HCT116 (cell line): Measurements from ENCODE around the gene MIS18BP1. TPM values are rescaled to one million over a fixed set of nuclear protein-coding genes. Genes with fewer than 3 reads are reported as not detected.

Experiments
- ATAC-seq: fragments of 200-7000 bp; cut with Tn5 transposase; 2 replicates; pipeline ENCODE4 v1.9.1; 2020; ENCODE audit warnings: mild to moderate bottlenecking, moderate library complexity
- BruUV-seq: library from RNA; stranded (reverse); fragments of 400-500 nt; replicated peaks from 2 replicates; lab custom pipeline; 2021; lab: Mats Ljungman, UMichigan
- CTCF ChIA-PET: fragments of 300-600 bp; sonication (Branson Sonifier 250); formaldehyde crosslinking; loops from one replicate; lab custom pipeline; 2021; ENCODE audit warnings: antibody characterized with exemption; lab: Charles Lee
- POLR2A ChIA-PET: fragments of 300-600, 350-600 bp; sonication (Branson Sonifier 250); formaldehyde crosslinking; loops from one replicate; lab custom pipeline; 2021; ENCODE audit warnings: antibody characterized with exemption; lab: Charles Lee
- RAD21 ChIA-PET, 2 experiments: fragments of 300-600 bp; sonication (Branson Sonifier 250); formaldehyde crosslinking; loops; one replicate each; lab custom pipeline; 2023; ENCODE audit warnings: low total read pairs in 2 of 2; ENCODE audit not compliant: uncharacterized antibody in 2 of 2, unreplicated experiment in 2 of 2, low non-redundant PET in 1 of 2; lab: Charles Lee
- DNase-seq: peaks from one replicate; pipeline ENCODE4 v3.0.0-alpha.2; 2010; ENCODE audit warnings: low read depth, low spot score
- H2AFZ ChIP-seq: fragments of 200-600 bp; shearing (Covaris generic), sonication (generic); 2 replicates; pipeline ENCODE4 v1.6.1; 2017; ENCODE audit warnings: low read depth, mixed run types, mixed read lengths, antibody characterized with exemption, low read length; ENCODE audit not compliant: poor library complexity, severe bottlenecking
- H3K27ac ChIP-seq: 2 replicates; pipeline ENCODE4 v1.5.1; 2012; ENCODE audit warnings: low read depth, low read length
- H3K27me3 ChIP-seq: fragments of 200-600 bp; sonication (generic); 2 replicates; pipeline ENCODE4 v1.6.1; 2016; ENCODE audit warnings: mixed run types, low read length, mixed read lengths; ENCODE audit not compliant: insufficient read depth
- H3K36me3 ChIP-seq, 2 experiments: fragments of 200-500 bp in 1 of 2; fragments of 200-600 bp in 1 of 2; sonication (Bioruptor generic) in 1 of 2; sonication (generic) in 1 of 2; 2 replicates each; pipeline versions ENCODE4 v1.5.1 to v1.6.1; 2014 to 2016; ENCODE audit warnings: low read length in 2 of 2, inconsistent platforms in 1 of 2, mixed read lengths in 1 of 2, mixed run types in 1 of 2; ENCODE audit not compliant: insufficient read depth in 2 of 2, control insufficient read depth in 1 of 2
- H3K4me1 ChIP-seq, 2 experiments: fragments of 200-600 bp in 1 of 2; sonication (generic) in 1 of 2; 2 replicates each; pipeline versions ENCODE4 v1.5.1 to v1.6.1; 2012 to 2017; ENCODE audit warnings: low read length in 2 of 2, inconsistent platforms in 1 of 2, mild to moderate bottlenecking in 1 of 2, mixed read lengths in 1 of 2, mixed run types in 1 of 2, moderate library complexity in 1 of 2; ENCODE audit not compliant: insufficient read depth in 2 of 2, control insufficient read depth in 1 of 2
- H3K4me2 ChIP-seq: fragments of 200-600 bp; sonication (generic); 2 replicates; pipeline ENCODE4 v1.6.1; 2017; ENCODE audit warnings: mixed run types, low read length, mixed read lengths
- H3K4me3 ChIP-seq, 2 experiments: fragments of 200-600 bp in 1 of 2; sonication (generic) in 1 of 2; replicated peaks in 1 of 2; 2 replicates each; pipeline ENCODE4 v1.5.1; 2011 to 2016; ENCODE audit warnings: low read length in 2 of 2, control low read depth in 1 of 2, low read depth in 1 of 2, mild to moderate bottlenecking in 1 of 2, mixed read lengths in 1 of 2, mixed run types in 1 of 2
- H3K79me2 ChIP-seq: fragments of 200-600 bp; sonication (generic); 2 replicates; pipeline ENCODE4 v1.6.1; 2017; ENCODE audit warnings: mild to moderate bottlenecking, mixed run types, low read length, moderate library complexity, mixed read lengths; ENCODE audit not compliant: insufficient read depth
- H3K9ac ChIP-seq: fragments of 200-600 bp; sonication (generic); 2 replicates; pipeline ENCODE4 v1.6.1; 2016; ENCODE audit warnings: low read length, mixed read lengths
- H3K9me2 ChIP-seq: fragments of 200-600 bp; sonication (generic), shearing (Covaris generic); 2 replicates; pipeline ENCODE4 v1.6.1; 2017; ENCODE audit warnings: mixed run types, mild to moderate bottlenecking, moderate library complexity; ENCODE audit not compliant: insufficient read depth
- H3K9me3 ChIP-seq, 2 experiments: fragments of 200-500 bp in 1 of 2; fragments of 200-600 bp in 1 of 2; sonication (Bioruptor generic) in 1 of 2; sonication (generic) in 1 of 2; 2 replicates each; pipeline ENCODE4 v1.6.1; 2014 to 2017; ENCODE audit warnings: low read length in 2 of 2, mixed read lengths in 2 of 2, inconsistent platforms in 1 of 2, low read depth in 1 of 2, mild to moderate bottlenecking in 1 of 2, mixed run types in 1 of 2, moderate library complexity in 1 of 2; ENCODE audit not compliant: control insufficient read depth in 1 of 2, insufficient read depth in 1 of 2
- H4K20me1 ChIP-seq: fragments of 200-600 bp; sonication (generic), shearing (Covaris generic); 2 replicates; pipeline ENCODE4 v1.6.1; 2017; ENCODE audit warnings: mixed run types, mild to moderate bottlenecking, moderate library complexity; ENCODE audit not compliant: insufficient read depth
- CEBPB ChIP-seq: IDR thresholded peaks from 2 replicates; pipeline ENCODE4 v1.6.1; 2012; ENCODE audit warnings: low read depth
- EGR1 ChIP-seq: IDR thresholded peaks from 2 replicates; pipeline ENCODE4 v1.6.1; 2012; ENCODE audit warnings: low read depth
- EZH2 ChIP-seq: fragments of 200-600 bp; sonication (generic); IDR thresholded peaks from 2 replicates; pipeline ENCODE4 v1.6.1; 2017; ENCODE audit warnings: antibody characterized with exemption, mixed run types
- FOSL1 ChIP-seq: IDR thresholded peaks from 2 replicates; pipeline ENCODE4 v1.6.1; 2012; ENCODE audit warnings: low read depth
- JUND ChIP-seq: IDR thresholded peaks from 2 replicates; pipeline ENCODE4 v1.6.1; 2012
- POLR2A ChIP-seq: IDR thresholded peaks from 2 replicates; pipeline ENCODE4 v1.7.0; 2011; ENCODE audit warnings: borderline replicate concordance; ENCODE audit not compliant: insufficient read depth, insufficient read length; ENCODE audit errors: extremely low read depth
- POLR2AphosphoS5 ChIP-seq: IDR thresholded peaks from 2 replicates; pipeline ENCODE4 v1.6.1; 2011; ENCODE audit warnings: mild to moderate bottlenecking, low read depth, low read length, moderate library complexity
- SIN3A ChIP-seq: IDR thresholded peaks from 2 replicates; pipeline ENCODE4 v1.6.1; 2012; ENCODE audit warnings: low read depth
- SRF ChIP-seq: IDR thresholded peaks from 2 replicates; pipeline ENCODE4 v1.6.1; 2012; ENCODE audit warnings: low read depth
- TCF7L2 ChIP-seq: IDR thresholded peaks from 2 replicates; pipeline ENCODE4 v1.7.0; 2011; ENCODE audit warnings: borderline replicate concordance, inconsistent platforms; ENCODE audit not compliant: insufficient read depth, insufficient read length; ENCODE audit errors: extremely low read depth
- YY1 ChIP-seq: IDR thresholded peaks from 2 replicates; pipeline ENCODE4 v1.6.1; 2011; ENCODE audit warnings: low read length, low read depth, moderate library complexity, mild to moderate bottlenecking; ENCODE audit not compliant: insufficient replicate concordance; ENCODE audit errors: extremely low read depth
- ZFX ChIP-seq: fragments of 450-650 bp; IDR thresholded peaks from 2 replicates; pipeline ENCODE4 v1.6.1; 2017
- ZNF274 ChIP-seq: fragments of 200-500 bp; sonication (Bioruptor generic); IDR thresholded peaks from 2 replicates; pipeline ENCODE4 v1.6.1; 2014; ENCODE audit warnings: mild to moderate bottlenecking, low read depth, low read length, inconsistent platforms
- intact Hi-C: fragments of 100-400 bp; cut with micrococcal nuclease; formaldehyde crosslinking; loops from 2 replicates; pipeline ENCODE4 v1.10.0; 2022
- total RNA-seq: library from RNA; stranded (reverse); gene quantifications from one replicate; pipeline ENCODE4 v1.2.1, GENCODE V29; 2021; ENCODE audit not compliant: unreplicated experiment
- TF ChIP-seq, protein P1 (sequence below), 3 experiments: fragments of 200-600 bp in 1 of 3; sonication (generic) in 1 of 3; IDR thresholded peaks in 2 of 3; conservative IDR thresholded peaks in 1 of 3; 2 replicates each; pipeline ENCODE4 v1.5.1; 2012 to 2017; ENCODE audit warnings: low read depth in 2 of 3, low read length in 2 of 3, antibody characterized with exemption in 1 of 3, borderline replicate concordance in 1 of 3, control low read depth in 1 of 3, mild to moderate bottlenecking in 1 of 3, mixed read lengths in 1 of 3, mixed run types in 1 of 3, moderate library complexity in 1 of 3; ENCODE audit not compliant: insufficient read depth in 1 of 3
- TF ChIP-seq, protein P2 (sequence below): IDR thresholded peaks from 2 replicates; pipeline ENCODE4 v1.6.1; 2012; ENCODE audit warnings: low read depth
- TF ChIP-seq, protein P3 (sequence below): IDR thresholded peaks from 2 replicates; pipeline ENCODE4 v1.6.1; 2012
- TF ChIP-seq, protein P4 (sequence below): IDR thresholded peaks from 2 replicates; pipeline ENCODE4 v1.6.1; 2012

Gene MIS18BP1
- total RNA-seq, 1 experiment from 2014 or later: 37.9 TPM

DNA sequence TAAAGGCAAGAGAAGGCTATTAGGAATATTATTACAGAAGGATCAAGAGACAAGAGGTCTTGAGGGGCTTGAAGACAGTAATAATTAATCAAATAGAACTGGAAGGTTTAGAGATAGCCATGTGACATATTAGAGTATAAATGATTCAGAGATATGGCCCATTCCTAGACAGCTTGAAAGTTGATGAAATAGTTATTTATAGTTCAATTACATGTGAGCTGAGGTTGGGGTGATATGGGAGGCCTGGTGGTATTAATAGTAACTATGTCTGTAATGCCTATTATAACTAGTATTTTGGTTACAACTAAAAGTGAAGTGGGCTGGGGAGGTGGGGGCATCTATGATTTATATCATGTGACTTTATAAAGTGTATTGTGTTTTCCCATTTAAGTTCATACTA is 14.1 kb upstream of the MIS18BP1 start:
- Histone ChIP-seq H3K4me3 (no peak overlapping the region), H4K20me1 (no peaks in the 10 kb centered on the region), H3K9ac (no peak overlapping the region), H3K36me3 (no peaks in the 10 kb centered on the region), H3K4me2 (no peak overlapping the region), H3K79me2 (no peaks in the 10 kb centered on the region), H3K9me2 (no peaks in the 10 kb centered on the region), H3K27me3 (no peaks in the 10 kb centered on the region), H2AFZ (no peak overlapping the region), H3K4me1 (no peaks in the 10 kb centered on the region), H3K27ac (no peak overlapping the region), H3K9me3 (no peaks in the 10 kb centered on the region; a peak in 1 of 4 replicates)
- ChIA-PET CTCF (interaction anchor here (1.4 to 1.6 kb wide), 2 partner anchors 9 to 353 kb away, joined by 4 to 9 read pairs; no protein-coding TSS in a partner anchor), POLR2A (no interaction called here), RAD21 (no interaction called here)
- intact Hi-C loops: no loop called here
- no TSS peak for BruUV-seq
- ATAC-seq: no peak
- TF ChIP-seq JUND: no peak
- TF ChIP-seq, protein P1, sequence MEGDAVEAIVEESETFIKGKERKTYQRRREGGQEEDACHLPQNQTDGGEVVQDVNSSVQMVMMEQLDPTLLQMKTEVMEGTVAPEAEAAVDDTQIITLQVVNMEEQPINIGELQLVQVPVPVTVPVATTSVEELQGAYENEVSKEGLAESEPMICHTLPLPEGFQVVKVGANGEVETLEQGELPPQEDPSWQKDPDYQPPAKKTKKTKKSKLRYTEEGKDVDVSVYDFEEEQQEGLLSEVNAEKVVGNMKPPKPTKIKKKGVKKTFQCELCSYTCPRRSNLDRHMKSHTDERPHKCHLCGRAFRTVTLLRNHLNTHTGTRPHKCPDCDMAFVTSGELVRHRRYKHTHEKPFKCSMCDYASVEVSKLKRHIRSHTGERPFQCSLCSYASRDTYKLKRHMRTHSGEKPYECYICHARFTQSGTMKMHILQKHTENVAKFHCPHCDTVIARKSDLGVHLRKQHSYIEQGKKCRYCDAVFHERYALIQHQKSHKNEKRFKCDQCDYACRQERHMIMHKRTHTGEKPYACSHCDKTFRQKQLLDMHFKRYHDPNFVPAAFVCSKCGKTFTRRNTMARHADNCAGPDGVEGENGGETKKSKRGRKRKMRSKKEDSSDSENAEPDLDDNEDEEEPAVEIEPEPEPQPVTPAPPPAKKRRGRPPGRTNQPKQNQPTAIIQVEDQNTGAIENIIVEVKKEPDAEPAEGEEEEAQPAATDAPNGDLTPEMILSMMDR (IDR thresholded peaks at IDR 0.05 in 2 of 3, conservative IDR thresholded peaks at IDR 0.05 in 1 of 3; ENCODE audit: borderline replicate concordance in 1 of 3, insufficient read depth in 1 of 3, low read depth in 2 of 3, low read length in 2 of 3): no peak
- TF ChIP-seq TCF7L2: no peak
- TF ChIP-seq SRF: no peak
- TF ChIP-seq, protein P2, sequence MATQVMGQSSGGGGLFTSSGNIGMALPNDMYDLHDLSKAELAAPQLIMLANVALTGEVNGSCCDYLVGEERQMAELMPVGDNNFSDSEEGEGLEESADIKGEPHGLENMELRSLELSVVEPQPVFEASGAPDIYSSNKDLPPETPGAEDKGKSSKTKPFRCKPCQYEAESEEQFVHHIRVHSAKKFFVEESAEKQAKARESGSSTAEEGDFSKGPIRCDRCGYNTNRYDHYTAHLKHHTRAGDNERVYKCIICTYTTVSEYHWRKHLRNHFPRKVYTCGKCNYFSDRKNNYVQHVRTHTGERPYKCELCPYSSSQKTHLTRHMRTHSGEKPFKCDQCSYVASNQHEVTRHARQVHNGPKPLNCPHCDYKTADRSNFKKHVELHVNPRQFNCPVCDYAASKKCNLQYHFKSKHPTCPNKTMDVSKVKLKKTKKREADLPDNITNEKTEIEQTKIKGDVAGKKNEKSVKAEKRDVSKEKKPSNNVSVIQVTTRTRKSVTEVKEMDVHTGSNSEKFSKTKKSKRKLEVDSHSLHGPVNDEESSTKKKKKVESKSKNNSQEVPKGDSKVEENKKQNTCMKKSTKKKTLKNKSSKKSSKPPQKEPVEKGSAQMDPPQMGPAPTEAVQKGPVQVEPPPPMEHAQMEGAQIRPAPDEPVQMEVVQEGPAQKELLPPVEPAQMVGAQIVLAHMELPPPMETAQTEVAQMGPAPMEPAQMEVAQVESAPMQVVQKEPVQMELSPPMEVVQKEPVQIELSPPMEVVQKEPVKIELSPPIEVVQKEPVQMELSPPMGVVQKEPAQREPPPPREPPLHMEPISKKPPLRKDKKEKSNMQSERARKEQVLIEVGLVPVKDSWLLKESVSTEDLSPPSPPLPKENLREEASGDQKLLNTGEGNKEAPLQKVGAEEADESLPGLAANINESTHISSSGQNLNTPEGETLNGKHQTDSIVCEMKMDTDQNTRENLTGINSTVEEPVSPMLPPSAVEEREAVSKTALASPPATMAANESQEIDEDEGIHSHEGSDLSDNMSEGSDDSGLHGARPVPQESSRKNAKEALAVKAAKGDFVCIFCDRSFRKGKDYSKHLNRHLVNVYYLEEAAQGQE: no peak
- no peak for TF ChIP-seq EZH2
- TF ChIP-seq POLR2AphosphoS5: no peak
- TF ChIP-seq, protein P3, sequence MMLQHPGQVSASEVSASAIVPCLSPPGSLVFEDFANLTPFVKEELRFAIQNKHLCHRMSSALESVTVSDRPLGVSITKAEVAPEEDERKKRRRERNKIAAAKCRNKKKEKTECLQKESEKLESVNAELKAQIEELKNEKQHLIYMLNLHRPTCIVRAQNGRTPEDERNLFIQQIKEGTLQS: no peak
- TF ChIP-seq ZFX: no peak
- TF ChIP-seq SIN3A: no peak
- TF ChIP-seq YY1: no peak
- no peak for TF ChIP-seq POLR2A
- TF ChIP-seq CEBPB: no peak
- TF ChIP-seq EGR1: no peak
- no peak for TF ChIP-seq ZNF274
- TF ChIP-seq FOSL1: no peak
- TF ChIP-seq, protein P4, sequence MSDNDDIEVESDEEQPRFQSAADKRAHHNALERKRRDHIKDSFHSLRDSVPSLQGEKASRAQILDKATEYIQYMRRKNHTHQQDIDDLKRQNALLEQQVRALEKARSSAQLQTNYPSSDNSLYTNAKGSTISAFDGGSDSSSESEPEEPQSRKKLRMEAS: no peak
- no peak for DNase-seq
